Testis (tissue), 2 donors: Measurements from ENCODE around the gene ATP8A1.

Experiments
- POLR2A ChIP-seq: fragments of 450-650 bp; IDR thresholded peaks from one replicate; pipeline ENCODE4 v1.6.1; 2017; ENCODE audit warnings: antibody characterized with exemption, mild to moderate bottlenecking, moderate library complexity
- TF ChIP-seq, protein P1 (sequence below), 3 experiments: fragments of 450-650 bp in 2 of 3; fragments of 200-600 bp in 1 of 3; sonication (generic) in 1 of 3; IDR thresholded peaks; one replicate each; pipeline ENCODE4 v1.5.1; 2016 to 2019; ENCODE audit warnings: antibody characterized with exemption in 3 of 3, mild to moderate bottlenecking in 2 of 3, moderate library complexity in 1 of 3

DNA sequence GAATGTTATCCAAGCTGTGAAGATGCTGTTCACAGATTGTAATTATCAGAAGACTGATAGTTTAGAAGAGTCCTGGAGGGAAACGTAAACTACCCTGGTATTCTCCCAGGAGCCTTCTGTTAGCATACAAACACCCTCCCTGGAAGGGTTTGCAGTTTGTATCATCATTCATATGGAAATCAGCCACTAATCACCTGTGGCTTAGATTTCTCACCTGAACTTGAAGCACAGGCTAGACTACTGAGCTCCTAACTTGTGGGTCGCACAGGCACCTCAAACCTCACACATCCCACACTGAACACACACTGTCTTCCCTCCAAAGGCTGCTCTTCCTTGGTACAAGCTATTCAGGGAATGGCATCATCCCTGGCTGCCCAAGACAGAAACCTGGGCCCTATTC lies 228.9 kb downstream of the ATP8A1 start:
- TF ChIP-seq, protein P1, sequence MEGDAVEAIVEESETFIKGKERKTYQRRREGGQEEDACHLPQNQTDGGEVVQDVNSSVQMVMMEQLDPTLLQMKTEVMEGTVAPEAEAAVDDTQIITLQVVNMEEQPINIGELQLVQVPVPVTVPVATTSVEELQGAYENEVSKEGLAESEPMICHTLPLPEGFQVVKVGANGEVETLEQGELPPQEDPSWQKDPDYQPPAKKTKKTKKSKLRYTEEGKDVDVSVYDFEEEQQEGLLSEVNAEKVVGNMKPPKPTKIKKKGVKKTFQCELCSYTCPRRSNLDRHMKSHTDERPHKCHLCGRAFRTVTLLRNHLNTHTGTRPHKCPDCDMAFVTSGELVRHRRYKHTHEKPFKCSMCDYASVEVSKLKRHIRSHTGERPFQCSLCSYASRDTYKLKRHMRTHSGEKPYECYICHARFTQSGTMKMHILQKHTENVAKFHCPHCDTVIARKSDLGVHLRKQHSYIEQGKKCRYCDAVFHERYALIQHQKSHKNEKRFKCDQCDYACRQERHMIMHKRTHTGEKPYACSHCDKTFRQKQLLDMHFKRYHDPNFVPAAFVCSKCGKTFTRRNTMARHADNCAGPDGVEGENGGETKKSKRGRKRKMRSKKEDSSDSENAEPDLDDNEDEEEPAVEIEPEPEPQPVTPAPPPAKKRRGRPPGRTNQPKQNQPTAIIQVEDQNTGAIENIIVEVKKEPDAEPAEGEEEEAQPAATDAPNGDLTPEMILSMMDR (IDR thresholded peaks at IDR 0.05) = no peak
- TF ChIP-seq POLR2A = no peak
